ENCODE results near the gene PRDM16. TPM values are rescaled to one million over a fixed set of nuclear protein-coding genes. Genes with fewer than 3 reads are reported as not detected.

PRDM16 gene
- total and polyA plus RNA-seq, 2 of the 13 experiments (the other 11 are each of a cell fraction or from before 2014, with no cell fraction given): 0.15 to 0.81 TPM

- peaks cover 55% of the 10 kb centered on the region for H3K4me1 ChIP-seq (ENCODE audit: insufficient read depth, low read length)
- TF ChIP-seq ZMAT5 (CRISPR knock-in tag; IDR thresholded peaks at IDR 0.05; ENCODE audit: borderline replicate concordance, low read depth): no peak
- no peak for TF ChIP-seq ETV6 (CRISPR knock-in tag; conservative IDR thresholded peaks at IDR 0.05)
- TF ChIP-seq ZNF7 (CRISPR knock-in tag; IDR thresholded peaks at IDR 0.05): no peak
- TF ChIP-seq ZNF441 (CRISPR knock-in tag; IDR thresholded peaks at IDR 0.05; ENCODE audit: borderline replicate concordance): no peak
- no peak for TF ChIP-seq CEBPZ (IDR thresholded peaks at IDR 0.05; ENCODE audit: low read length)
- TF ChIP-seq KIAA2018 (CRISPR knock-in tag; IDR thresholded peaks at IDR 0.05; ENCODE audit: borderline replicate concordance): no peak
- no peak for TF ChIP-seq ZFP37 (CRISPR knock-in tag; IDR thresholded peaks at IDR 0.05; ENCODE audit: borderline replicate concordance)
- no peak for TF ChIP-seq ZBTB7B (CRISPR knock-in tag; IDR thresholded peaks at IDR 0.05)
- no peak for FAIRE-seq
- H3K4me3 ChIP-seq (replicated peaks in 1 of 3; ENCODE audit: insufficient read depth in 1 of 3, low read depth in 2 of 3, low read length in 3 of 3): no peak overlapping the region
- DNase-seq (ENCODE audit: low spot score): no peak
- intact Hi-C loops (cut with micrococcal nuclease; ENCODE audit: unreplicated experiment): loop anchor here (2.0 kb wide), 2 partner anchors 27 to 55 kb away; no protein-coding TSS in a partner anchor
- no peaks in the 10 kb centered on the region for H3K27me3 ChIP-seq (ENCODE audit: control insufficient read depth in 1 of 2, insufficient read depth in 2 of 2, low read length in 2 of 2)
- ATAC-seq: no peak
- ChIA-PET POLR2A (interaction anchor here (0.8 to 5.4 kb wide), 4 partner anchors 8 to 23 kb away, joined by 3 to 78 read pairs (median 36); no protein-coding TSS in a partner anchor), CTCF (ENCODE audit: low intra/inter-chr PET ratio, low total read pairs) (no interaction called here)
- BruUV-seq (replicated peaks): no TSS peak
- H3K4me2 ChIP-seq (ENCODE audit: low read depth, low read length): no peak overlapping the region
- H3K9ac ChIP-seq (ENCODE audit: insufficient read depth, low read depth, low read length): no peak overlapping the region
- no peak overlapping the region for H2AFZ ChIP-seq (ENCODE audit: low read length)
- in situ Hi-C loops (cut with HindIII; ENCODE audit: extremely low pct_ligation_motif_present, low pct_unique_long_range_greater_than_20kb): no loop called here
- no peaks in the 10 kb centered on the region for H3K36me3 ChIP-seq (replicated peaks in 1 of 2; ENCODE audit: control insufficient read depth in 1 of 2, insufficient read depth in 2 of 2, low read length in 2 of 2)
- H3K79me2 ChIP-seq (ENCODE audit: insufficient read depth, low read length): no peaks in the 10 kb centered on the region
- peaks cover 9% of the 10 kb centered on the region for H3K9me3 ChIP-seq (ENCODE audit: low read length)
- H3K27ac ChIP-seq (ENCODE audit: extremely low read length, insufficient read depth, low read length): no peak overlapping the region
- 72% methylated on average over 3 of the region's 18 CpGs for WGBS (ENCODE audit: low lambda C conversion rate)
- H4K20me1 ChIP-seq (ENCODE audit: insufficient read depth, low read length): no peaks in the 10 kb centered on the region
Measured at GRCh38 chr1:3347257-3348020, 278.4 kb downstream of the PRDM16 start.
